ENCODE data around the gene NPY5R. TPM values are rescaled to one million over a fixed set of nuclear protein-coding genes. Genes with fewer than 3 reads are reported as not detected.

The NPY5R gene
- total RNA-seq, 1 donor from 2014 or later, result 1.3 TPM

- DNase-seq (ENCODE audit: low read depth), result no peak
- H3K4me3 ChIP-seq (ENCODE audit: low read depth, low read length), result no peak overlapping the region
- TF ChIP-seq CTCF (IDR thresholded peaks at IDR 0.05; ENCODE audit: insufficient read depth, low read length, poor library complexity, severe bottlenecking), result no peak
- H3K27me3 ChIP-seq (ENCODE audit: control insufficient read depth, insufficient read depth, low read length), result no peaks in the 10 kb centered on the region
- no peaks in the 10 kb centered on the region for H3K36me3 ChIP-seq (ENCODE audit: control insufficient read depth, insufficient read depth, low read length)
Observed at GRCh38 chr4:163392328-163392727, 48.6 kb downstream of the NPY5R start.

- no peaks in the 10 kb centered on the region for H3K36me3 ChIP-seq (ENCODE audit: control insufficient read depth, insufficient read depth, low read length)
- no peak for DNase-seq (ENCODE audit: low read depth)
- H3K27me3 ChIP-seq (ENCODE audit: control insufficient read depth, insufficient read depth, low read length), result no peaks in the 10 kb centered on the region
- no peak for TF ChIP-seq CTCF (IDR thresholded peaks at IDR 0.05; ENCODE audit: insufficient read depth, low read length, poor library complexity, severe bottlenecking)
- H3K4me3 ChIP-seq (ENCODE audit: low read depth, low read length), result no peak overlapping the region
Observed at GRCh38 chr4:163393471-163393870, 49.8 kb downstream of the NPY5R start.

GRCh38 chr4:163395055-163395454 is 51.4 kb downstream of the NPY5R start:
- TF ChIP-seq CTCF (IDR thresholded peaks at IDR 0.05; ENCODE audit: insufficient read depth, low read length, poor library complexity, severe bottlenecking), result no peak
- no peak overlapping the region for H3K4me3 ChIP-seq (ENCODE audit: low read depth, low read length)
- no peaks in the 10 kb centered on the region for H3K27me3 ChIP-seq (ENCODE audit: control insufficient read depth, insufficient read depth, low read length)
- DNase-seq (ENCODE audit: low read depth), result no peak
- no peaks in the 10 kb centered on the region for H3K36me3 ChIP-seq (ENCODE audit: control insufficient read depth, insufficient read depth, low read length)

- Histone ChIP-seq H3K4me3 (ENCODE audit: low read depth, low read length) (no peak overlapping the region), H3K27me3 (ENCODE audit: control insufficient read depth, insufficient read depth, low read length) (no peaks in the 10 kb centered on the region), H3K36me3 (ENCODE audit: control insufficient read depth, insufficient read depth, low read length) (no peaks in the 10 kb centered on the region)
- no peak for DNase-seq (ENCODE audit: low read depth)
- no peak for TF ChIP-seq CTCF (IDR thresholded peaks at IDR 0.05; ENCODE audit: insufficient read depth, low read length, poor library complexity, severe bottlenecking)
Observed at GRCh38 chr4:163395758-163396157, 52.1 kb downstream of the NPY5R start.

GRCh38 chr4:163398238-163398637 is 54.5 kb downstream of the NPY5R start:
- Histone ChIP-seq H3K27me3 (ENCODE audit: control insufficient read depth, insufficient read depth, low read length) (no peaks in the 10 kb centered on the region), H3K4me3 (ENCODE audit: low read depth, low read length) (no peak overlapping the region), H3K36me3 (ENCODE audit: control insufficient read depth, insufficient read depth, low read length) (no peaks in the 10 kb centered on the region)
- no peak for DNase-seq (ENCODE audit: low read depth)
- no peak for TF ChIP-seq CTCF (IDR thresholded peaks at IDR 0.05; ENCODE audit: insufficient read depth, low read length, poor library complexity, severe bottlenecking)

- no peak for TF ChIP-seq CTCF (IDR thresholded peaks at IDR 0.05; ENCODE audit: insufficient read depth, low read length, poor library complexity, severe bottlenecking)
- DNase-seq (ENCODE audit: low read depth), result no peak
- no peaks in the 10 kb centered on the region for H3K36me3 ChIP-seq (ENCODE audit: control insufficient read depth, insufficient read depth, low read length)
- H3K4me3 ChIP-seq (ENCODE audit: low read depth, low read length), result no peak overlapping the region
- H3K27me3 ChIP-seq (ENCODE audit: control insufficient read depth, insufficient read depth, low read length), result no peaks in the 10 kb centered on the region
Observed at GRCh38 chr4:163400911-163401310, 57.2 kb downstream of the NPY5R start.

Data from kidney epithelial cell (primary cell).